HG03139 (cell line): ENCODE measurements around the gene IL1B.

Experiments used
- ATAC-seq: cut with Tn5 transposase; IDR thresholded peaks from one replicate; pipeline ENCODE4 v1.9.1; 2021; ENCODE audit not compliant: unreplicated experiment

Gene IL1B

DNA sequence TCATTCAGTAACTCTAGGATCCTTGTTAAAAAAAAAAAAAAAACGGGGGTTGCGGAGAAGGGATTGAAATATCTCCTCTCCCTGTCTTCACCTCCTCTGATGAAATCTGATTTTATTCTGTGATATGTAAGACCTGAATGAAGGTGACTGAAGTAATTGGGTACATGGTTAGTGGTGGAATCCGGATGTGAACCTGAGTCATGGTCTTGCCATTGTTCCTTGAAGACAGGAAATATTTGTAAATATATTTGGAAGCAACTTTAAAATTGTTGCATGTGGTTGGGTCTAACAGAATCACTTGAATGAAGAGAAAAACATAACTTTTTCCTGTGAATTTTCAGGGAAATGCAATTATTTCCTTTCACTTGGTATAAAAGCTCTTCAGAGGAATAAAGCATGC lies 49.3 kb downstream of the IL1B start:
- no peak for ATAC-seq

- no peak for ATAC-seq
Observed at GRCh38 chr2:112784199-112785189, 52.1 kb downstream of the IL1B start, which contains the start of gene IL1A. TSS of gene IL1A (minus strand) at chr2:112784493. CDS start at chr2:112783770, 723 bp downstream.

DNA sequence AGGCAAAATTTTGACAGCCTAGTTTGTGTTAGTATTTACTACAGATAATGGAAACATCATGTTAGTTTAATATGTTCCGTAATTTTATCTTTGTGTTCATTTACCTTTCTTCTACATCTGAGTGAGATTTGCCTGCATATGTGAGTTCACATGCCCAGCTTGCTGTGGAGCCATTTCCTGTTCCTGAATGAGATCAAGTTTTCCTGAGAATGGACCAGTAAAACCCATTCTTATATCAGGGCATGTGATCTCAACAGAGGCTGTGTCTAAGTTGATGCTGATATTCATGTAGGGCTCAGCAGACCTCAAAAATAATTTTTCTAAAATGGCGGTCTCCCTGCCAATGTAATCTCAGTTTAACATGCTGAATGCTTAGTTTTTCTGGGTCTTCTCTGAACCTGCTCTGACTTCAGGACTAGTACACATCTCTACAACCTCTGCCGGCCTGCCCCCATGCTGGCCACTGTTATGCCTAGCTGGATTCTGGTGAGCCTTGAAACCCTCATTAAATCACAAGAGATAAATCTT lies 53.3 kb downstream of the IL1B start:
- no peak for ATAC-seq

DNA sequence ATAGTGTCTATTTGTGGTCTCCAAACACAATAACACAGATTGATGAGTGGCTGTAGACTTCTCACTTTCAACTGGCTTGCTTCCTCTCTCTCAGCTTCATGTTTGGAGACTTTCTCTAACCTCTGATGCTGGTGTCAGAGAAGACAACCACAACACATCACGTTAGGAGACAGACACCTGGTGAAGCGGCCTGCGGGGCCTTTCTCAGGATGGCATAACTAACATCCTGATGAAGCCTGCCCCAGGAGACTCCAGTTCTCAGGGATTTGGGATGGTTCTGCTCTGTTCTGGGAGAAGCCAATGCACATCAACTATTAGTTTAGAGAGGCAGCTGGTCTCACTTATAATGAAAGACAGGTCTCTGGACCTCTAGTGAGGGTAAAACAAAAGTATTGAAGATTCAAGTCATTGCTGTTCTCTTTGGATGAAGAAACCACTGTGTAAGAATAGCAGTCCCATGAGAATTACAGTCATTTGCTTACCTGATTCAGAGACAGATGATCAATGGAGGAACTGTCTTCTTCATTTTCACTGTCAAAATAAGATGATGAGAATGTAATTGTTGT lies 54.3 kb downstream of the IL1B start:
- peak; percentile 85 for ATAC-seq
